Measurements from ENCODE around the gene CCNK.

CCNK gene

GRCh38 chr14:99538733-99539132 lies 57.5 kb downstream of the CCNK start:
- no peak for DNase-seq

- no peak for DNase-seq
Observed at GRCh38 chr14:99539491-99539890, 58.3 kb downstream of the CCNK start.

DNA sequence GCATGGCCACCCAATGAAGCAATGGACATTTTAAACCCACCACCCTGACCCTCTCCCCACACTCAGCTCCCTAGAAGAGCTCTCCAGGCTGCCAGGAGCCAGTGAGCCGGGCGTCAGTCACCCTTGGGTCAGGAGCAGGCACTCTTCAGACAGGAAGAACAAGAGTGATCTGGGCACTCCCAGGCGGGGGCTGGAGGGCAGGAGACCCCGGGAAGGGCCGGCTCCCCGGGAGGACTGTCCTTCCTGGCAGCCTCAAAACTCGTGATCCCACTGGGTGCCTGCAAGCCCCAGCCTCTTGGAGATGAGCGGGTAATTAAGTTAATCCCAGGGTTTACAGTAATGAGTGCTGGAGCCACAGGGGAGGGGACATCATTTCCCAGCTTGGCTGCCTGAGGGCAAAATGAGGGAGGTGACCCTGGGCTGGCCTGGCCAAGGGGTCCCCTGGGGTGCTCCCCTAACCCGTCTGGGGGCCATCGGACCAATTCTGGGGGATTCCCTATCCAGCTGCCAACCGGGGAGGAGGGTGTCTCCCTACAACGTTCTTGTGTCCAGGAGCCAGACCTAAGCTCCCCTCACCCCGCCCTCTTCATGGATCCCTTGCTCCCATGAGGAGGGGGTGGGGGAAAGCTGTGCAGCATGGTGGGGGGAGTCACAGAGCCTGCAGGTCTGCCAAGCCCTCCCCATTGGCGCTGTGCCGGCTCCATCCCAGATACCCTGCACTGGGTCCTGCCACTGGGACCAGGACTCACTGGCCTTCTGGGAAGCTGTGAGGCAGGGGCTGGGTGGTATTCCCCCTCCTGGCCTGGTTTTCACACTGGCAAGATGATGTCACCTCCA lies 59.2 kb downstream of the CCNK start:
- DNase-seq, result no peak

- no peak for DNase-seq
Observed at GRCh38 chr14:99541211-99541610, 60.0 kb downstream of the CCNK start.

DNA sequence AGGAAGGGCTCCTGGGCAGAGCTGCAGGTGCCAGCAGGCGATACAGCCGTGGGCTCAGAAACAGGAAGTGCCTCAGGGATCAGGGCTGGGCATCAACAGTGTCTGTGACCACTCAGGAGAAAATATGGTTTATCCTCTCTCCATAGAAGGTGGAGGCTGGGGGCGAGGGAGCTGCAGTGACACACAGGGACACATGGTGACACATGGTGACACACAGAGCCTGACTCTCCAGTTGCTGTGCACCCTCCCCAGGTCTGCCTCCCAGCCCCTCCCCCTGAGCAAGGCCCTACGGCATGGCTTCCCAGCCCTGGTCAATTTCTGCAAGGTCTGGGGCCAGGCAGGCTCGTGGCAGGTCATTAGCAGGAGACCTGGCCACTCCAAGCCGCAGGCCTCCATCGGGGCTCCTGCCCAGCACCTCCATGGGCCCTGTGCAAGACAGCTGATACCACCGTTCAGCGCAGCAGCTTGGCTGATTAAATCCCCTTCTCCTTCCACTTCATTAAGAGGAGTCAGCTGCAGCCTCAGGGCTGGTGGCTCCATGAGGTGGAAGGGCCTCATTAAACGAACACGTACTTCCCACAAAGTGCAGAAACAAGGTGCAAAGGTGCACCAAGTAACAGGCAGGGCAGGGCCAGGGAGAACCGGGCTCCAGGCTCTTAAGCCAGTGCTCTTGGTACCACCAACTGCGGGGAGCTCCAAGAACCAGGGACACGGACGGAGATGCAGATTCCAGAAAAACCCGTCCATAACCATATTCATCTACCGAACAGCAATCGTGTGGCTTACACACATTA lies 60.7 kb downstream of the CCNK start:
- DNase-seq, result no peak

- no peak for DNase-seq
Observed at GRCh38 chr14:99542566-99542965, 61.4 kb downstream of the CCNK start.

GRCh38 chr14:99543370-99543769 lies 62.2 kb downstream of the CCNK start:
- no peak for DNase-seq

- no peak for DNase-seq
Observed at GRCh38 chr14:99543985-99544384, 62.8 kb downstream of the CCNK start.

DNA sequence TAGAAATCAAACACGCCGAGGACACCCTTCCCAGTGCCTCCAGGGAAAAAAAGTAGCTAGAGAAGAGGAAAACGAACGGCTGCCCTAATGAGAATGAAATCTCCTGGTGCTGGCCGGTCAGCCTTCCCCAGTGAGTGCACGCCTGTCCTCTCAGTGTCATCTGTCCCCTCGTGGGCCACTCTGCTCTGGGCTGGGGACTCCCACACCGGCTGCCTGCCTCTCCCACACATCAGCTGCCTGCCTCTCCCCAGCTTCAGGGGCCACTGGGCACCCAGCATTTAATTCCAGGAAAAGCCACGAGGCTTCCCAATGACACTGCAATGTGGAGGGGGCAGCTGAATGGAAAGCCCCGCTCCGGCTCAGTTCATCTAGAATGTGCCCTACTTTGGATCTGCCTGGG lies 63.8 kb downstream of the CCNK start:
- DNase-seq, result no peak

- DNase-seq, result no peak
Observed at GRCh38 chr14:99545586-99545985, 64.4 kb downstream of the CCNK start.

DNA sequence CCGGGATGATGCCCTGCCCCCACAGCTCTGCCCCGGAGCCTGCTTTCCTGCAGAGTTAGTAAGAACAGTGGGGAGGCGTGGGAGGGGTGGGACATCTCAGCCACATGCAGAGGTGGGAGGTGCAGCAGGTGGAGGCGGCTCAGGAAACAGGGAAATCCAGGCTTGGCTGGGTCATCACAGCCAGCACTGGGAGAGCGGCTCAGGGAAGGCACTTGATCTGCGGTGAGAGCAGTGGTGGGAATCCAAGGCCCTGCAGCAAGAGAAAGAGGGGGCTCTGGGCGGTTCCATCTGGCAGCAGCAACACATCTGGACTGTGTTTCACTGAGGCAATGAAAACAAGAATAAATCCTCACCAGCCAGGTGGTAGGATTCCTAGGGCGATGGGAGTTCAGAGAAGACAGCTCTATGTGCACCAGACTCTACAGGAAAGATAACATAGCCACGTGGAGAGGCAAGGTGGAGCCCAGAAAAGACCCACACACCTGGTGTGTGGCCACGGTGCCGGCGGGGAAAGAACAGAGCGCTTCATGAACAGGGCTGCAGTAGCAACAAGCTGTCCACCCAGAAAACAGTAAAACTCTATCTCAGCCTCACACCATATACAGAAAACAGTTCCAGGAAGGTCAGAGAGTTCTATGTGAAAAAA lies 65.1 kb downstream of the CCNK start:
- no peak for DNase-seq

DNA sequence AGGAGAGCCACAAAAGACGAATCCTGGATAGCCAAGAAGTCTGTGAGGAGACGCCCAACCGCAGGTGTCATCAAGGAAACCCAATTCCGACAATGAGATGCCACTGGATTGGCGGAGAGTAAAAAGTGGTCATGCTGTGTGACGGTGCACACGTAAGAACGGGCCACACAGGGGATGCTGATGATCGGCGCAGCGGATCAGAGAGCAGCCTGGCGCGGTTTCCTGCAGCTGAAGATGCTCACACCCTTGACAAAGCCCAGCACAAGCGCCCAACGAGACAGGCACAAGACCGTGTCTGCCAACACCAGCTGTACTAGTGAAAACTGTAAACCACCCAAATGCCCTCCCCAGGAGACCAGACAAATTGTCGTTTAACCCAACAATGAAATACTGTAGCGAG lies 67.0 kb downstream of the CCNK start:
- no peak for DNase-seq

DNA sequence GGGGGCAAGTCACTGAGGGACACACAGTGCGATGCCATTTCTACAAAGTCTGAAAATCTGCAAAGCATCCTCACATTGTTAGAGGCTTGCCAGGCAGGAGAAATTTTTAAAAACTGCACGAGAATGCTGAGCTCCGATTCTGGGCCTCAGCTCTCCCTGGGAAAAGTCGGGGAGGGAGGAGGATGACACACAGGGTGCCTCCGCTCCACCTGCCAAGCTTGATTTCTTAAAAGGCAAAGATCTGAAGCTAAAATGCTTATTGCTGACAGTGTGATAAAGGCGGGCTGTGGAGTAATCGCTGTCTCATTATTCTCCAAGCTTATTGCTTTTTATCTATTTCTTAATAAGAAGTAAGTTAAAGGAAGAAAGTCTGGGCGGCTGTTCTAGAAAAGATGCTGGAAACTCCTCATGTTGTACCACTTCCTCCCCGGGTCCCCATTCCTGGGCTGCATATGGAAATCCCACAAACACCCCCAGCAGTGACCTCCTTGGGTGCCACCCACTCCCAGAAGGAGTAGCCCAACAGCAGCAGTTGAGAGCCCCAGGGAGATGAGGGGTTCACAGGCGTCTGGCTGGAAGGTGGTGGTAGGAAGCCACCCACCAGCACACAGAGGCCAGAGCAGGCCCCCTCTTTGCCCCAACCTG lies 67.8 kb downstream of the CCNK start:
- no peak for DNase-seq

GRCh38 chr14:99549684-99550083 lies 68.5 kb downstream of the CCNK start:
- DNase-seq, result no peak

DNA sequence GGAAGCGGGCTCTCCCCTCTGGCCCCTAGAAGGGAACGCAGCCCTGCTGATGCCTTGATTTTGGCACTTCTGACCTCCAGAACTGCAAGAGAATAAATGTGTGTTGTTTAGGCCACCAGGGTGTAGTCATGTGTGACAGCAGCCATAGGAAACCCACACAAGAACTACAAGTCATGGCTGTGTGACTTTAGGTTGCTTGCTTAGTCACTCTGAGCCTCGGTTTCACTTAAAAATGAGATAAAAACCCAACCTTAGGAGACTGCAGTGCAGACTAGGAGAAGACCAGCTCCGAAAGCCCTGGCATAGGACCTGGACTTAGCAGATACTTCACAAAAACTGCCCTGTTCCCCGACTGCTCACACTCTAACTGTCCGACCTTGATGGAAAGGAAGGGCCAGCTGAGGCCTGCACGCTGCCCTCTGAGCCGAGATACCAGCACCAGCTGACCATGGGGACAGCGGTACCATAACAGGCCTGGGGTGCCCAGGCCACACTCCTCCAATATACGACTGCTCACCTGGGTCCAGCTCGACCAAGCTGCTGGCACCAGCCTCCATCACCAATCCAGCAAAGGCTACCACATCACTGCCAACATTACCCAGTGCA lies 69.3 kb downstream of the CCNK start:
- no peak for DNase-seq

DNA sequence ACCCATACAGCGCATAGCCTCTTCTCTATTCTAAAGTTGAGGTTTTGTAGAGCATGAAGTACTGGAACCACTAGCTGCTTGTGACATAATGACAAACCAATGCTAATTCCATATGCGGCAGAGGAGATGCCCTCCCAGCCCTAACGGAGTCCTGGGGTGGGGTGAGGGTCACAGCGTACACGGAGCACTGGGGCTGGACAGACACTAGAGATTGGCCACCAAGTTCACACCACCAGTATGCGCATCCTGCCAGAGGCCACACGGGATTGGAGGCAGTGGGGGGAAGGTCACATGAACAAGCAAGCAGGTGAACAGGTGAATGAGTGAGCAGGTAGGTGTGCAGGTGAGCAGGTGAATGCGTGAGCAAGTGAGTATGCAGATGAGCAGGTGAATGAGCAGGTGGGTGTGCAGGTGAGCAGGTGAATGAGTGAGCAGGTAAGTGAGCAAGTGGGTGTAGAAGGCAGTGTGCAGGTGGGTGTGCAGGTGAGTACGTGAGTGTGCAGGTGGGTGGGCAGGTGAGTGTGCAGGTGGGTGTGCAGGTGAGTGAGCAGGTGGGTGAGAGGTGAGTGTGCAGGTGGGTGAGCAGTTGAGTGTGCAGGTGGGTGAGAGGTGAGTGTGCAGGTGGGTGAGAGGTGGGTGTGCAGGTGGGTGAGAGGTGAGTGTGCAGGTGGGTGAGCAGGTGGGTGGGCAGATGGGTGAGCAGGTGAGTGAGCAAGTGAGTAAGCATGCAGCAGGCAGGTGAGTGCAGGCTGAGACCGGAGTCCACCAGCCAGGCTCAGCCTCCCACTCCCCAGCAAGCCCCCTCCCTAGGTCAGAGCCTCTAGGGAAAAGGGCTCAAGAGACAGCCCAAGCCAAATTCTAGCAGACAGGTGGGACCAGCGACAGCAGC lies 70.1 kb downstream of the CCNK start:
- no peak for DNase-seq

DNA sequence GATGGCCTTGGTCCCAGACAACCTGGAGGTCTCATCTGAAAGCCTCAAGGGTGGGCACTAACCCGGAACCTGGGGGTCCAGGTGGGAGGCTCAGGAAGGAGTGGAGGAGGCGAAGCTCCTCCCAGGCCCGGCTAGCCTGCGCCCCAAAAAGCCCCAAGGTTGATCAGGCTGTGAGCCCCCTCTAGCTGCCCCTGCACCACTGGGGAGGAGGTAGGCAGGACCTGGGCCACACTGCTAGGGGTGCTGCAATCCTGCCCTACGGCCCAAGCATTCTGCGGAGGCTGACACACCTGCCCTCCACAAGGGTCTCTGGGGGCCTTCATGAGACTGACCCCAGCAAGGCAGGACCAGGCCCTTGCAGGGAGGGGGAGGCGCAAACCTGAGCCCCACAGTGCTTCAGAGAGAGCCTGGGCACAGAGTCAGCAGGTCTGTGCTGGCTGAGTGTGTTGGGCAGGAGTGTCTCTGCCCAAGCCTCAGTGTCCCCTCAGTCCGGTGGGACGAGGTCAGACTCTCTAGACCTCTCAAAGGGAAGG lies 70.9 kb downstream of the CCNK start:
- no peak for DNase-seq

GRCh38 chr14:99552572-99553216 lies 71.5 kb downstream of the CCNK start:
- no peak for DNase-seq

DNA sequence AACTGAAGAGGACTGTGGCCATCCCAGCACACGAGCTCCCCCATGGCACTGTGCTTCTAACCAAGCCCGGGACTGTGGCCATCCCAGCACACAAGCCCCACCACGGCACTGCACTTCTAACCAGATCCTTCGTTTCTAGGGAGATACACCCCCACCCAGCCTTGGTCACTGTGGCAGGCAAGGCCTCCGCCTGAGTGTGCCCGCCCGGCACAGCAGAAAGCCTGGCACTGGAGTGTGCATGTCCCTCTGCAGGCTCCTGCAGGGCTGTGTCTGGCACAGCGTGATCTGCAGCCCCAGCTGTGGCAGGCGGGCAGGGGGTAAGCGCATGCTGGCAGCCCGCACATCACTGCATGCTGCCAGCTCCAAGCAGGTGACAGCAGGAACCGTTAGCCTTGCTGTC lies 73.0 kb downstream of the CCNK start:
- no peak for DNase-seq

DNA sequence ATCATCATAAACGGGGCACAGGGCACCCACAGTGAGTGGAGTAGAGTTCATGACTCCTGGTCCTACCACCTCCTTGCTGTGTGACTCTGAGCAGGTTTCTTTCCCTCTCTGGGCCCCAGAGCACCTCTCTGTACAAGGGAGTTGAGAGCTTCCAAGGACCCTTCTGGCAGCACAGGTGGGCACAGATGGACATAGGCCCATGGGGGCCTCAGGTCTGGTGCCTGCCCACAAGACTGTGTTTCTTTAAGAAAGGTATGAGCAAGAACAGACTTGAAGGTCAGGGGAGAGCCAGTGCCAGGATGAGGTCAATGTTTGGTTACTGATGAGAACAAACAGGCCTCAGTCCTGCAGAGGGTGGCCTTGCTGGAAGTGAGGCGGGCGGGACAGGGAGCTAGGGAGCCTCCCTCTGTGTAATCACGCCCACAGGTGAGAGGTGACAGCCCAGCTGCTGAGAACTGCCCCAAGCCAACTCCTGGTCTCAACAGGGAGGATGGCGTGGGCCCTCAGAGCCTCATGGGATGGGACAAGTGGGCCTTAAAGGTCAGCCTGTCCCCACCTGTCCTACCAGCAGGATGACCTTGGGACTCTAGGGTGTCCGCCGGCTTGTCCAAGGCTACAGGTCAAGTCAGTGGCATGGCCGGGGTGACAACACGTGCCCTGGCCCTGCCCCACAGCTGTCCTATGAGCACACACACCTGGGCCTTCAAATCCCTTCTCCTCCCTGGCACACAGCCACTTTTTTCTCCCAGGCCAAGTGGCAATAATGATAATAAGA lies 73.7 kb downstream of the CCNK start:
- no peak for DNase-seq
